HepG2 (cell line): ENCODE data around the gene KAZALD1. TPM values are rescaled to one million over a fixed set of nuclear protein-coding genes. Genes with fewer than 3 reads are reported as not detected.

Experiments
- ARID2 ChIP-seq: sonication (generic); formaldehyde crosslinking; IDR thresholded peaks from 2 replicates; pipeline ENCODE4 v1.8.1; 2022; ENCODE audit warnings: mild to moderate bottlenecking, missing genetic modification reagents, borderline replicate concordance
- BRD4 ChIP-seq: sonication (generic); formaldehyde crosslinking; IDR thresholded peaks from 2 replicates; pipeline ENCODE4 v1.4.0; 2020; ENCODE audit warnings: missing genetic modification reagents
- DPF2 ChIP-seq: sonication (generic); formaldehyde crosslinking; IDR thresholded peaks from 2 replicates; pipeline ENCODE4 v1.4.0; 2020; ENCODE audit warnings: mild to moderate bottlenecking, low read depth, missing genetic modification reagents, borderline replicate concordance
- FOXK2 ChIP-seq: fragments of 450-650 bp; IDR thresholded peaks from 2 replicates; pipeline ENCODE4 v1.6.1; 2016
- HDAC6 ChIP-seq: fragments of 200-600 bp; sonication (generic); IDR thresholded peaks from 2 replicates; pipeline ENCODE4 v1.7.0; 2017; ENCODE audit warnings: mild to moderate bottlenecking, antibody characterized with exemption, low read length, low read depth
- HNRNPL ChIP-seq: fragments of 200-400 bp; formaldehyde crosslinking; IDR thresholded peaks from 2 replicates; pipeline ENCODE4 v1.6.1; 2017; ENCODE audit warnings: mild to moderate bottlenecking, low read depth, low read length
- KDM5A ChIP-seq: fragments of 200-600 bp; sonication (generic); IDR thresholded peaks from 2 replicates; pipeline ENCODE4 v1.7.0; 2018; ENCODE audit warnings: antibody characterized with exemption, mild to moderate bottlenecking, low read length, borderline replicate concordance
- MTF1 ChIP-seq: sonication (generic); formaldehyde crosslinking; IDR thresholded peaks from 2 replicates; pipeline ENCODE4 v1.5.0; 2020; ENCODE audit warnings: missing genetic modification reagents
- MXI1 ChIP-seq: IDR thresholded peaks from 3 replicates; pipeline ENCODE4 v1.6.1; 2012; ENCODE audit warnings: low read depth, low read length, inconsistent platforms, borderline replicate concordance
- NONO ChIP-seq, 2 experiments: fragments of 450-650 bp in 1 of 2; sonication (generic) in 1 of 2; formaldehyde crosslinking in 1 of 2; IDR thresholded peaks in 1 of 2; conservative IDR thresholded peaks in 1 of 2; 2 replicates each; pipeline versions ENCODE4 v1.6.1 to v1.8.0; 2017 to 2022; ENCODE audit warnings: mild to moderate bottlenecking in 1 of 2, missing genetic modification reagents in 1 of 2, moderate library complexity in 1 of 2
- PHF8 ChIP-seq: sonication (generic); formaldehyde crosslinking; IDR thresholded peaks from 2 replicates; pipeline ENCODE4 v1.5.0; 2020; ENCODE audit warnings: missing genetic modification reagents
- SIX4 ChIP-seq: sonication (generic); formaldehyde crosslinking; IDR thresholded peaks from 2 replicates; pipeline ENCODE4 v1.4.0; 2020; ENCODE audit warnings: missing genetic modification reagents
- SMYD3 ChIP-seq: sonication (generic); formaldehyde crosslinking; IDR thresholded peaks from 2 replicates; pipeline ENCODE4 v1.8.1; 2023; ENCODE audit warnings: mild to moderate bottlenecking, missing genetic modification reagents
- SUZ12 ChIP-seq: fragments of 150-350 bp; IDR thresholded peaks from 2 replicates; pipeline ENCODE4 v1.6.1; 2014; ENCODE audit warnings: low read depth, low read length
- TARDBP ChIP-seq: sonication (generic); formaldehyde crosslinking; IDR thresholded peaks from 2 replicates; pipeline ENCODE4 v1.8.0; 2022; ENCODE audit warnings: mild to moderate bottlenecking, missing genetic modification reagents
- TBL1XR1 ChIP-seq: fragments of 150-350 bp; IDR thresholded peaks from 2 replicates; pipeline ENCODE4 v1.6.1; 2014; ENCODE audit warnings: borderline replicate concordance, low read length; ENCODE audit not compliant: partially characterized antibody
- ZNF484 ChIP-seq: sonication (generic); formaldehyde crosslinking; IDR thresholded peaks from 2 replicates; pipeline ENCODE4 v1.5.1; 2020; ENCODE audit warnings: mild to moderate bottlenecking, low read depth, missing genetic modification reagents, borderline replicate concordance
- ZNF510 ChIP-seq: sonication (generic); formaldehyde crosslinking; IDR thresholded peaks from 2 replicates; pipeline ENCODE4 v1.4.0; 2020; ENCODE audit warnings: low read depth, mild to moderate bottlenecking, missing genetic modification reagents
- ZNF703 ChIP-seq: sonication (generic); formaldehyde crosslinking; IDR thresholded peaks from 2 replicates; pipeline ENCODE4 v1.5.1; 2020; ENCODE audit warnings: missing genetic modification reagents, mild to moderate bottlenecking, moderate library complexity, borderline replicate concordance
- polyA plus RNA-seq, 8 experiments: library from polyadenylated mRNA; depleted of rRNA in 3 of 8; stranded (reverse) in 7 of 8; unstranded in 1 of 8; fragments of >200 nt; fragmentation: Illumina TruSeq in 4 of 8; extraction: Trizol in 4 of 8; gene quantifications; 2 replicates each; pipeline versions ENCODE4 v1.2.1 to v1.2.3, GENCODE V29; 2011 to 2016; ENCODE audit warnings: low read depth in 4 of 8, missing spikeins in 1 of 8, mixed read lengths in 1 of 8; ENCODE audit not compliant: insufficient read depth in 1 of 8
- total RNA-seq, 5 experiments: library from RNA; depleted of rRNA; stranded (reverse); fragments of >200 nt; fragmentation: Illumina TruSeq; extraction: Trizol; gene quantifications; 2 replicates each; pipeline ENCODE4 v1.2.3, GENCODE V29; 2016; ENCODE audit warnings: low read depth in 1 of 5
- TF ChIP-seq, protein P1 (sequence below), 2 experiments: sonication (generic) in 1 of 2; formaldehyde crosslinking in 1 of 2; IDR thresholded peaks; 2 replicates each; pipeline versions ENCODE4 v1.5.1 to v1.6.1; 2011 to 2020; ENCODE audit warnings: borderline replicate concordance in 1 of 2, low read depth in 1 of 2, low read length in 1 of 2, mild to moderate bottlenecking in 1 of 2, missing genetic modification reagents in 1 of 2, moderate library complexity in 1 of 2
- TF ChIP-seq, protein P2 (sequence below): sonication (generic); formaldehyde crosslinking; IDR thresholded peaks from 2 replicates; pipeline ENCODE4 v1.8.0; 2022; ENCODE audit warnings: missing genetic modification reagents, mild to moderate bottlenecking, borderline replicate concordance
- TF ChIP-seq, protein P3 (sequence below): sonication (generic); IDR thresholded peaks from 2 replicates; pipeline ENCODE4 v1.6.1; 2016; ENCODE audit warnings: low read depth, borderline replicate concordance
- TF ChIP-seq, protein P4 (sequence below): sonication (generic); formaldehyde crosslinking; IDR thresholded peaks from 2 replicates; pipeline ENCODE4 v1.9.0; 2021; ENCODE audit warnings: missing genetic modification reagents, mild to moderate bottlenecking, borderline replicate concordance

The KAZALD1 gene
- total and polyA plus RNA-seq, 2 of the 13 experiments (the other 11 are each of a cell fraction or from before 2014, with no cell fraction given), result 16.7 to 27.7 TPM

DNA sequence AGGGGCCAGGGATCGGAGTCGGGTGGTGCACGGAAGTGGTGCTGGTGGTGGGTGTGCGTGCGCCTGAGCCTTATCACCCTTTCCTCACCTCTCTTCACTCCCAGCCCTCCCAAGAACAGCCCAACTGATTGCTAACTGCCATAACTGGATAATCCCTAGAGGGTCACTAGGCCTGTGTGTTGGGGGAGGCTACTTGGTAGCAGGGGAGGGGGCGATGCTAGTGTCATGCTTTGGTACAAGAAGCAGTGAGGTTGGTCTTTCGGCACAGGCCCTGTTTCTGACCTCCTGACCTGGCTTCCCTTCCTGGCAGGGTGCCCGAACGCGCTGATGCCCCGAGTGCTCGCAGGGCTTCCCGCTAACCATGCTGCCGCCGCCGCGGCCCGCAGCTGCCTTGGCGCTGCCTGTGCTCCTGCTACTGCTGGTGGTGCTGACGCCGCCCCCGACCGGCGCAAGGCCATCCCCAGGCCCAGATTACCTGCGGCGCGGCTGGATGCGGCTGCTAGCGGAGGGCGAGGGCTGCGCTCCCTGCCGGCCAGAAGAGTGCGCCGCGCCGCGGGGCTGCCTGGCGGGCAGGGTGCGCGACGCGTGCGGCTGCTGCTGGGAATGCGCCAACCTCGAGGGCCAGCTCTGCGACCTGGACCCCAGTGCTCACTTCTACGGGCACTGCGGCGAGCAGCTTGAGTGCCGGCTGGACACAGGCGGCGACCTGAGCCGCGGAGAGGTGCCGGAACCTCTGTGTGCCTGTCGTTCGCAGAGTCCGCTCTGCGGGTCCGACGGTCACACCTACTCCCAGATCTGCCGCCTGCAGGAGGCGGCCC lies 652 bp downstream of the KAZALD1 start (continued):
- TF ChIP-seq KDM5A (no peak), SUZ12 (no peak), SIX4 (CRISPR knock-in tag) (peak; percentile 41; the same call in 1 of the 2 replicates), DPF2 (CRISPR knock-in tag) (peak; percentile 42; the same call in 1 of the 2 replicates), BRD4 (peak; percentile 95), HNRNPL (peak; percentile 92; the same call in 1 of the 2 replicates), HDAC6 (no peak), SMYD3 (CRISPR knock-in tag) (peak; percentile 80; the same call in 1 of the 2 replicates), NONO (IDR thresholded peaks at IDR 0.05) (no peak), NONO (CRISPR knock-in tag; conservative IDR thresholded peaks at IDR 0.05) (peak; percentile 86), ZNF484 (CRISPR knock-in tag) (peak; percentile 29; the same call in 1 of the 2 replicates), PHF8 (peak; percentile 83), MXI1 (peak; percentile 64; the same call in 1 of the 3 replicates), TBL1XR1 (no peak), TARDBP (CRISPR knock-in tag) (0 out of 2 replicates have a peak, but pooled peaks have one; percentile 37), ZNF703 (peak; percentile 94; the same call in 1 of the 2 replicates), ZNF510 (CRISPR knock-in tag) (no peak), ARID2 (CRISPR knock-in tag) (no peak), FOXK2 (no peak), MTF1 (CRISPR knock-in tag) (0 out of 2 replicates have a peak, but pooled peaks have one; percentile 79)
- TF ChIP-seq, protein P1, sequence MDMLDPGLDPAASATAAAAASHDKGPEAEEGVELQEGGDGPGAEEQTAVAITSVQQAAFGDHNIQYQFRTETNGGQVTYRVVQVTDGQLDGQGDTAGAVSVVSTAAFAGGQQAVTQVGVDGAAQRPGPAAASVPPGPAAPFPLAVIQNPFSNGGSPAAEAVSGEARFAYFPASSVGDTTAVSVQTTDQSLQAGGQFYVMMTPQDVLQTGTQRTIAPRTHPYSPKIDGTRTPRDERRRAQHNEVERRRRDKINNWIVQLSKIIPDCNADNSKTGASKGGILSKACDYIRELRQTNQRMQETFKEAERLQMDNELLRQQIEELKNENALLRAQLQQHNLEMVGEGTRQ (IDR thresholded peaks at IDR 0.05; ENCODE audit: low read depth, low read length), result no peak
- TF ChIP-seq, protein P1 (CRISPR knock-in tag; IDR thresholded peaks at IDR 0.05; ENCODE audit: borderline replicate concordance), result no peak
- TF ChIP-seq, protein P2, sequence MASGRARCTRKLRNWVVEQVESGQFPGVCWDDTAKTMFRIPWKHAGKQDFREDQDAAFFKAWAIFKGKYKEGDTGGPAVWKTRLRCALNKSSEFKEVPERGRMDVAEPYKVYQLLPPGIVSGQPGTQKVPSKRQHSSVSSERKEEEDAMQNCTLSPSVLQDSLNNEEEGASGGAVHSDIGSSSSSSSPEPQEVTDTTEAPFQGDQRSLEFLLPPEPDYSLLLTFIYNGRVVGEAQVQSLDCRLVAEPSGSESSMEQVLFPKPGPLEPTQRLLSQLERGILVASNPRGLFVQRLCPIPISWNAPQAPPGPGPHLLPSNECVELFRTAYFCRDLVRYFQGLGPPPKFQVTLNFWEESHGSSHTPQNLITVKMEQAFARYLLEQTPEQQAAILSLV (CRISPR knock-in tag), result peak; percentile 73; the same call in 1 of the 2 replicates
- TF ChIP-seq, protein P3, sequence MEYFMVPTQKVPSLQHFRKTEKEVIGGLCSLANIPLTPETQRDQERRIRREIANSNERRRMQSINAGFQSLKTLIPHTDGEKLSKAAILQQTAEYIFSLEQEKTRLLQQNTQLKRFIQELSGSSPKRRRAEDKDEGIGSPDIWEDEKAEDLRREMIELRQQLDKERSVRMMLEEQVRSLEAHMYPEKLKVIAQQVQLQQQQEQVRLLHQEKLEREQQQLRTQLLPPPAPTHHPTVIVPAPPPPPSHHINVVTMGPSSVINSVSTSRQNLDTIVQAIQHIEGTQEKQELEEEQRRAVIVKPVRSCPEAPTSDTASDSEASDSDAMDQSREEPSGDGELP, result no peak
- TF ChIP-seq, protein P4, sequence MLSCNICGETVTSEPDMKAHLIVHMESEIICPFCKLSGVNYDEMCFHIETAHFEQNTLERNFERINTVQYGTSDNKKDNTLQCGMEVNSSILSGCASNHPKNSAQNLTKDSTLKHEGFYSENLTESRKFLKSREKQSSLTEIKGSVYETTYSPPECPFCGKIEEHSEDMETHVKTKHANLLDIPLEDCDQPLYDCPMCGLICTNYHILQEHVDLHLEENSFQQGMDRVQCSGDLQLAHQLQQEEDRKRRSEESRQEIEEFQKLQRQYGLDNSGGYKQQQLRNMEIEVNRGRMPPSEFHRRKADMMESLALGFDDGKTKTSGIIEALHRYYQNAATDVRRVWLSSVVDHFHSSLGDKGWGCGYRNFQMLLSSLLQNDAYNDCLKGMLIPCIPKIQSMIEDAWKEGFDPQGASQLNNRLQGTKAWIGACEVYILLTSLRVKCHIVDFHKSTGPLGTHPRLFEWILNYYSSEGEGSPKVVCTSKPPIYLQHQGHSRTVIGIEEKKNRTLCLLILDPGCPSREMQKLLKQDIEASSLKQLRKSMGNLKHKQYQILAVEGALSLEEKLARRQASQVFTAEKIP (CRISPR knock-in tag), result no peak
